Stimulated activated CD8-positive, alpha-beta memory T cell treated with anti-CD3 and anti-CD28 coated beads, Interleukin-4, amount 100 ng/mL, for 24 hours (primary cell): ENCODE results near the gene FAM241B.

ENCODE experiments used
- DNase-seq: peaks from one replicate; pipeline ENCODE4 v3.0.0-alpha.2; 2020; ENCODE audit warnings: low read depth

Gene FAM241B

DNA sequence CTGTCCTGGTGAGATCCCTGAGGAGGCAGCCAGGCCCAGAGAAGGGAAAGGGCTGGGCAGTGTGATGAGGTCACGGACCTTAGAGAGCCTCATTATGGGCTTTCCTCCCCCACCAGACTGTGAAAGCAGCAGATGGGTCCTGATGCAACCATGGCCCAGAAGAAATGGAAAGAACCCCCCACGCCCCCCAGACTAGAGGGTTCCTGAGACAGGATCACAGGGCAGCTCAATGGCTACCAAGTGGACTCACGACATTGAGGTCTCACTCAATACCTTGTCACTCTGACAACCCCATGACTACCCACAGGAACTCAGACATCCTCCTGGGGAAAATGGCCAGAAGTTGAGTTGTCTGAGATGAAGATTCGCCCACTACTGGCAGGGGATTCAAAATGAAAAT, 36.7 kb downstream of the FAM241B start:
- DNase-seq = no peak

DNA sequence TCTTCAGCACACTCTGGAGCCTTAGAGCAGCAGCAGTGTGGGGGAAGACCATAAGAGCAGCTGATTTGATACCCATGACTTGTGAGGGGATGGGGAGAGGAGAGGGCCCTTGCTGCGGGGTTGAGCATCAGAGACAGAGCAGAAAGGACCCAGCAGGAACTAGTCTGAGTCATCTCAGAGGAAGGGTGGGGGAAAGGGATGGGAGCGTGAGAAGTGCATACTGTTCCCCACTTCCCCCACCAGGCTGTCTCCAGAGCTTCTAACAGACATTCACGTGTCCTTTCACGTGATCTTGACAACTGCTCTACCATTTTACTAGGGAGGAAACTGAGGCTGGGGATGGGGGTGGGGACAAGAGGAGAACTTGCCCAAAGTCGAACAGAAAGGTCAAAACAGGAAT, 38.7 kb downstream of the FAM241B start:
- DNase-seq = no peak

DNA sequence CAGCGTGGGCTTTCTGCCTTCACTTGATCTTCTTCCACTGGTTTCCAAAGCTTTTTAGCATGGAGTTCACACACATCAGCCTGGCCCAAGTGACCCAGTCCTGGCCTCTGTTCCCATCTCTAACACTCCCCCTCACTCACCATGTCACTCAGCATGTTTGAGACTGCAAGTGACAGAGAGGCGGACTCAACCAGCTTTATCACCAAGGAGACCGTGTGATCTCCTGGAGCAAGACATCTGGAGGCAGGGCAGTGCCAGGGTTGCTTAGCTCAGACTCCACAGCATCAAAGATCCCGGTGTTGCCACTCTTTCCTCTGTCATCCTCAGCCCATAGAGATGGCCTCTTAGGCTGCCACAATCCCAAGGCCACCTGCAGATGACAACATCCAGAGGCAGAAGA, 39.4 kb downstream of the FAM241B start:
- DNase-seq = no peak

DNA sequence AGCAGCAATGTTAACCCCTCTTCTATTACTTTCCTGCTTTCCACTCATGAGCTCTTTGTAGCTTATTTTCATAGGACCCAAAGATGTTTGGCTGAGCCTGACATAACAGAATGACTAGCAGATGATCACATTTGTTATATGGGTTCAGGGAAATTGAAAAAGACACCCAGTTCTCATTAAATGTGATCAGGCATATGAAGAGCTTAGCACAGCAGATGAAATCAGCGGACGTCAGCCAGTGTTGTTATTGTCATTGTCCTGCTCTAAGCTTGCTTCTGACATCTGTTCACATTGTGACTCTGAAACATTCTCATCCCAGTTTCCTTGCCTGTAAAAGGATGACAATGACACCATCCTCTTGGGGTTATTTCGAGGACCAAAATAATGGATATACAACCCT, 43.5 kb downstream of the FAM241B start:
- DNase-seq = no peak

DNA sequence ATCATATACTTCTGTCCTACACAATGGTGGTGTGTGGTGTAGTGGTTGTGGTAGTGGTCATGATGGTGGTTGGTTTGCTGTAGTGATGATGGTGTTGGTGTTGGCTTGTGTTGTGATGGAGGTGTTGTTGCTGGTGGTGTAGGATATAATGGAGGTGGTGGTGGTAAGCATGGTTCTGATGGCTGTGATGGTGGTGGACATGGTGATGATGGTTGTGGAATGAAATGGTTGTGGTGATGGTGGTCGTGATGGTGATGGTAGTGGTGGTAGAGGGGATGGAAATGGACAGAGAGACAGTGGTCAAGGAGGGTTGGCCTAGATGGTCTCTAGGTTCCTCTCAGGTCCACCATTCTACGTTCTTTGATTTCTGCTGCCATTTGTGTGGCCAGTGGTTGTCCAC, 44.7 kb downstream of the FAM241B start:
- no peak for DNase-seq

DNA sequence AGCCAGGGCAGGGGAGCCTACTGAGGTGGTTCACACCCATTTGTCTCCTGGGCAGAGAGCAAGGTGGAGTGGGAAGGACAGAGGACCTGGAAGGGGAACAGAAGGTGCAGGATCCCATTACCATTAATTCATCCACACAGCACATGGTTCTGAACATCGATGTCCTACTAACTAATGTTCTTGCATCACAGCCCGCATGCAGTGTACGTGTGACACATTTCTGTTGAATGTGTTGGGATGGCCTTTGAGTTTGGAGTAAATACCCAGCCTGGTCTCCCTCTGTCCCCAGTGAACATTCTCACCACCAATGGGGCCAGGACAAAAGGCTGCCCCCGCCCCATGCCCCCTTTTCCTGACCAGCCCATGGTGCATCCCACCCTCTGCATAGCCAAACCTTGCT, 46.3 kb downstream of the FAM241B start:
- DNase-seq = no peak

DNA sequence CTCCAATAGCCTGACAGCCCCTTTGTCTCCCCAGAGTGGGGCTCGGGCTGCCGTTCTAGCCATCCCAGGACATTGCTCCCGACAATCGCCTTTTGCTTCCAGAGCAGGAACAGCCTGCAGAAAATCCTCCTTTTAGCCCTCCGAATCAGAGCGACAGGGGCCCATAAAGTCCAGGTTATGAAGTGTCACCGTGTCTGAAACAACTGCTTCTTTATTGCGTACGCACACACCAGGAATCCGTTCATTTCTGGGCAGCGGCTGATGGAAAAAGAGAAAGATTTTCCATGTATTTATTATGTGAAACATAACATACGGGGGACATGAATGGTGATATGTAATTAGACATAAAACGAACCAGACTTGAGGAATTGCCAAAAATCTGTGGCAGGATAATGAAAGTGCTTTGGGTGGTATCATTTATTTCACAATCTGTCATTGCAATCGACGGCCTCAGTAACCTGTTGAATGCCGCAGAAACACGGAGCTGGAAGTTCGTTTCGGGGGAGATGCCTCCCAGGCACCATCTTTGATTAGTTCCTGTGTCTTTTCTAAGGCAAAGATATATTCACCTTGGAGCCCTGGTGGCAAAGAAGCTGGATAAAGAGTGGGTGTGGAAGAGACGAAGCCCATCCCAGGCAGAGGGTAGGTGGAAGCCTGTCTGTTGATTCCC, 48.1 kb downstream of the FAM241B start:
- no peak for DNase-seq

DNA sequence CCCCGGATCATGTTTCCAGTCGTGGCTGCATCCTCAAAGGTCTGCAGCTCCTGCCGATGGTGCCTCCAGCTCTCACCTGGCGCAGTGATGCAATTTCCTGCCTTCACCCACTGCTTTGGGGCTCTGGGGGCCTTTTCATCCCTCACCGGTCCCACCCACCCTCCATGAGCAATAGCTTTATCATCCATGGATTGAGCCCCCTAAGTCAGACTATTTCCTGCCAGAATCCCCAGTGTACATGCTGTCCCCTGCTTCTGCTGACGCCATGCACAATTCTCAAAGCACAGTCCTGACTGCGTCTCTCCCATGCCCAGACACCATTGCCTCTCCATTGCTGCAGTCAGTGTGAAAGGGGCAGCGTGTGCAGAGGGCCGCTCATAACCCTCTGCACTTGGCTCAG, 49.7 kb downstream of the FAM241B start:
- no peak for DNase-seq

DNA sequence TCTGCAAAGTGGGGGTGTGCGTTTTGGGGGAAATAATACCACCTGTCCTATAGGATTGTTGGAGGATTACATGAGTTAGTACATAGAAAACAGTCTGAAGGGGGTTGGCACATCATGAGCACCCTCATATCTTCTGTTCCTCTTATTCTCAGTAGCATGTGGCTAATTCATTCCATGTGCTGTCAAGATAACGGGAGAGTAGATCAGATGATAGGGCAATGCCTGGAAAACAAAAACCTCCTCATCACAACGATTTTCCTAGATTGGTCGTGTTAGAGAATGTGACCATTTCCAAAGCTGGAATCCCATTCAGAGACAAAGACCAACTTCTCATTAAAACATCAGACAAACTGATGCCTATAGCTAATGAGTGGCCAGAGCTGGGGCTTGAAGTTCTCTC, 50.6 kb downstream of the FAM241B start:
- no peak for DNase-seq

DNA sequence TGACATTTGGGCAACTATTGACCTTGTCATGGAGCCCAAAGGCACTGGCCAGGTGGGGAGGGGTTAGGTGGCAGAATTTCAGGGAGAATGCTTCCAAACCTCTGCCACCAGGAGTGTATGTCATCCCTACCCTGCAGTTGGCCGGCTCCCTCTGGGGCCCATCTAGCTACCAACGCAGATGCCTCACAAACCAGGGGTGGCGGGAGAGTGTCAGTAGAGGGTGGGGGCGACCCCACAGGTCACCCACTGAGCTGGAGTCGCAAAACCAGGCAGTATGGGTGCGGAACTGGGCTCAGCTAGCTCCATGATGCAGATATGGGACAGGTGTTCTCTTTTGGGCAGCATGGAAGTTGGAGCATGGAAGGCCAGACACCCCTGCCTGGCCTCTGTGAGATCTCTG, 51.4 kb downstream of the FAM241B start:
- no peak for DNase-seq

DNA sequence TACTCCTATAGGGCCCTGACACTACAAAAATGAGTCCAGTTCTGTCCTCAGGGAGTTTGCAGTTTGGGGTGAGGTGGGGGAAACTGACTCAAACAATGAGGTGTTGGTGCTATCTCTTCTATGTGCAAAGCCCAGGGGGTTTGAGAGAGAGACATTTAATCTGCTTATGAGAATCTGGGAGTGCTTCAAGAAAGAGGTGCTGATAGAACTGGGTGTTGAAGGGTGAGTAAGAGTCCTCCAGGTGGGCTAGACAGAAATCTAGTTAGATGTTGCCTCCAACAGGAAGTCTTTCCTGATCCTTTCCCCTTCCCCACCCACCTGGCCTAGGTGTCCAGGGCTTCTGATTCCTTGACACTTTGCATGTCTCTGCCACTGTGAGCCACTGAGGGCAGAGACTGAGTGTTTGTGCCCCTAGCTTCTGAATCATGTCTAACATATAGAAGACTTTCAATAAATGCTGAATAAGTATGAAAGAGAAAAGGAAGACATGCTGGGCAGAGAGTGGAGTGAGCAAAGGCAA, 53.0 kb downstream of the FAM241B start:
- DNase-seq = no peak
